H1 (cell line): Measurements from ENCODE around the gene SEPTIN5.
A peak's percentile ranks its signal among the peaks of the same experiment; 100 is the strongest.

Experiments used
- ASH2L ChIP-seq: fragments of 200-600, 300-600 bp; sonication (generic); IDR thresholded peaks from one replicate; pipeline ENCODE4 v1.7.1; 2017; ENCODE audit warnings: low read length
- EP300 ChIP-seq, 2 experiments: IDR thresholded peaks; 1 replicate in 1 of 2; 2 replicates in 1 of 2; pipeline ENCODE4 v1.6.1; 2011 to 2012; ENCODE audit warnings: low read depth in 2 of 2, low read length in 2 of 2, mild to moderate bottlenecking in 2 of 2, borderline replicate concordance in 1 of 2, inconsistent platforms in 1 of 2, moderate library complexity in 1 of 2
- EZH2 ChIP-seq: fragments of 200-600 bp; sonication (generic); IDR thresholded peaks from 2 replicates; pipeline ENCODE4 v1.7.1; 2012; ENCODE audit warnings: low read depth, mild to moderate bottlenecking, moderate library complexity, low read length, inconsistent platforms; ENCODE audit not compliant: severe bottlenecking
- MAFK ChIP-seq: IDR thresholded peaks from 2 replicates; pipeline ENCODE4 v1.6.1; 2012; ENCODE audit warnings: low read depth, mild to moderate bottlenecking, improper control_type of control experiment, low read length
- POLR2AphosphoS5 ChIP-seq: IDR thresholded peaks from 2 replicates; pipeline ENCODE4 v1.6.1; 2011; ENCODE audit warnings: low read depth, low read length
- RBBP5 ChIP-seq: IDR thresholded peaks from 2 replicates; pipeline ENCODE4 v1.7.1; 2012; ENCODE audit warnings: low read depth, mild to moderate bottlenecking, inconsistent platforms, low read length, moderate library complexity, borderline replicate concordance
- SP2 ChIP-seq: IDR thresholded peaks from 2 replicates; pipeline ENCODE4 v1.6.1; 2012; ENCODE audit warnings: mild to moderate bottlenecking, low read length, inconsistent platforms
- SUZ12 ChIP-seq: fragments of 200-600 bp; sonication (generic); IDR thresholded peaks from 2 replicates; pipeline ENCODE4 v1.6.1; 2012; ENCODE audit warnings: mild to moderate bottlenecking, inconsistent platforms, low read length, moderate library complexity, mixed read lengths
- TBP ChIP-seq: IDR thresholded peaks from 2 replicates; pipeline ENCODE4 v1.6.1; 2011; ENCODE audit warnings: low read depth, low read length, improper control_type of control experiment
- TF ChIP-seq, protein P1 (sequence below), 3 experiments: IDR thresholded peaks; 1 replicate in 2 of 3; 2 replicates in 1 of 3; pipeline versions ENCODE4 v1.5.1 to v1.6.1; 2011; ENCODE audit warnings: low read length in 3 of 3, mild to moderate bottlenecking in 3 of 3, inconsistent platforms in 2 of 3, low read depth in 1 of 3, moderate library complexity in 1 of 3; ENCODE audit not compliant: insufficient read depth in 1 of 3; ENCODE audit errors: control extremely low read depth in 1 of 3
- TF ChIP-seq, protein P2 (sequence below): IDR thresholded peaks from 2 replicates; pipeline ENCODE4 v1.6.1; 2012; ENCODE audit warnings: low read length, inconsistent platforms

DNA sequence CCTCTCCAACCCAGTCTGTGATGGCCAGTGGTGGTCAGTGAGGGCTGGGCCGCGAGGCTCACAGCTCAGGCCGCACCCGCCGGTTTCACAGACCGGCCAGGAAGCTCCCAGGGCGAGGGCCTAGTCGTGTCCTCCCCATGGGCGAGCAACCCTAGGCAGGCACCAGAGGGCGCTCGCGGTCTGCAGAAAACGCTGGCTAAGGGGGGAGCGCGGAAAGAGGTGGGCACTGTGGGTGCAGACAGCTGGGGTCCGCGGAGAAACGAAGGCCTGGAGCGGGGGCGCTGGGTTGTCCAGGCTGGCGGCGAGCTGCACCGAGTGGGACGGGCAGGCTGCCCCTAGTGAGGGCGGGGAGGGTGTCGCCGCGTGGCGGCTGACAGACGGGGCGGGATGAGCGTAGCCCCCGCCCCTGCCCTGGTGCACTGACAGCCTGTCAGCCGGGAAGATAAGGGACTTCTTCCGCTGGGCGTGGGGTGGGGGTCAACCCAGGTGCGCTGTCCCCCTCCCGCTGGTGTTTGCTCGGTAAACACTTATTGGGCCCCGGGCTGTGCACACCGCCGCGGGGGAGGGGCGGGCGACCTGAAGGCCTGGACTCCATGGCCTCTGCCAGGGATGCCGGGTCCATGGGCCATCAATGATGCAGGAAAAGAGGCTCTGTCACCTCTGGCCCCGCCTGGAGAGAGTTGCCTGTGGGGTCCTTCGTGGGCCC, 16.5 kb downstream of the SEPTIN5 start:
- TF ChIP-seq SUZ12 (no peak; the same call in 1 of the 2 replicates), ASH2L (no peak), RBBP5 (no peak), POLR2AphosphoS5 (no peak), EZH2 (peak; percentile 47), SP2 (no peak), EP300 (IDR thresholded peaks at IDR 0.05; ENCODE audit: borderline replicate concordance in 1 of 2, low read depth in 2 of 2, low read length in 2 of 2) (no peak), TBP (peak; percentile 22; the same call in 1 of the 2 replicates), MAFK (no peak)
- TF ChIP-seq, protein P1, sequence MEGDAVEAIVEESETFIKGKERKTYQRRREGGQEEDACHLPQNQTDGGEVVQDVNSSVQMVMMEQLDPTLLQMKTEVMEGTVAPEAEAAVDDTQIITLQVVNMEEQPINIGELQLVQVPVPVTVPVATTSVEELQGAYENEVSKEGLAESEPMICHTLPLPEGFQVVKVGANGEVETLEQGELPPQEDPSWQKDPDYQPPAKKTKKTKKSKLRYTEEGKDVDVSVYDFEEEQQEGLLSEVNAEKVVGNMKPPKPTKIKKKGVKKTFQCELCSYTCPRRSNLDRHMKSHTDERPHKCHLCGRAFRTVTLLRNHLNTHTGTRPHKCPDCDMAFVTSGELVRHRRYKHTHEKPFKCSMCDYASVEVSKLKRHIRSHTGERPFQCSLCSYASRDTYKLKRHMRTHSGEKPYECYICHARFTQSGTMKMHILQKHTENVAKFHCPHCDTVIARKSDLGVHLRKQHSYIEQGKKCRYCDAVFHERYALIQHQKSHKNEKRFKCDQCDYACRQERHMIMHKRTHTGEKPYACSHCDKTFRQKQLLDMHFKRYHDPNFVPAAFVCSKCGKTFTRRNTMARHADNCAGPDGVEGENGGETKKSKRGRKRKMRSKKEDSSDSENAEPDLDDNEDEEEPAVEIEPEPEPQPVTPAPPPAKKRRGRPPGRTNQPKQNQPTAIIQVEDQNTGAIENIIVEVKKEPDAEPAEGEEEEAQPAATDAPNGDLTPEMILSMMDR (IDR thresholded peaks at IDR 0.05; ENCODE audit: control extremely low read depth in 1 of 3, insufficient read depth in 1 of 3, low read depth in 1 of 3, low read length in 3 of 3): peak; percentile 92 to 94 (median 94)
- TF ChIP-seq, protein P2, sequence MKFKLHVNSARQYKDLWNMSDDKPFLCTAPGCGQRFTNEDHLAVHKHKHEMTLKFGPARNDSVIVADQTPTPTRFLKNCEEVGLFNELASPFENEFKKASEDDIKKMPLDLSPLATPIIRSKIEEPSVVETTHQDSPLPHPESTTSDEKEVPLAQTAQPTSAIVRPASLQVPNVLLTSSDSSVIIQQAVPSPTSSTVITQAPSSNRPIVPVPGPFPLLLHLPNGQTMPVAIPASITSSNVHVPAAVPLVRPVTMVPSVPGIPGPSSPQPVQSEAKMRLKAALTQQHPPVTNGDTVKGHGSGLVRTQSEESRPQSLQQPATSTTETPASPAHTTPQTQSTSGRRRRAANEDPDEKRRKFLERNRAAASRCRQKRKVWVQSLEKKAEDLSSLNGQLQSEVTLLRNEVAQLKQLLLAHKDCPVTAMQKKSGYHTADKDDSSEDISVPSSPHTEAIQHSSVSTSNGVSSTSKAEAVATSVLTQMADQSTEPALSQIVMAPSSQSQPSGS: no peak
